Keratinocyte (primary cell): ENCODE results near the gene ACP6.

Source experiments
- EZH2 ChIP-seq: IDR thresholded peaks from one replicate; pipeline ENCODE4 v1.6.1; 2012; ENCODE audit warnings: inconsistent platforms, mild to moderate bottlenecking, low read length, moderate library complexity
- TF ChIP-seq, protein P1 (sequence below), 3 experiments: IDR thresholded peaks in 1 of 3; conservative IDR thresholded peaks in 1 of 3; optimal IDR thresholded peaks in 1 of 3; 2 replicates in 2 of 3; 3 replicates in 1 of 3; pipeline versions ENCODE3 to v1.5.1; 2011; ENCODE audit warnings: low read length in 3 of 3, mild to moderate bottlenecking in 3 of 3, moderate library complexity in 2 of 3, control low read depth in 1 of 3, inconsistent platforms in 1 of 3; ENCODE audit not compliant: insufficient read depth in 2 of 3; ENCODE audit errors: extremely low read depth in 1 of 3

DNA sequence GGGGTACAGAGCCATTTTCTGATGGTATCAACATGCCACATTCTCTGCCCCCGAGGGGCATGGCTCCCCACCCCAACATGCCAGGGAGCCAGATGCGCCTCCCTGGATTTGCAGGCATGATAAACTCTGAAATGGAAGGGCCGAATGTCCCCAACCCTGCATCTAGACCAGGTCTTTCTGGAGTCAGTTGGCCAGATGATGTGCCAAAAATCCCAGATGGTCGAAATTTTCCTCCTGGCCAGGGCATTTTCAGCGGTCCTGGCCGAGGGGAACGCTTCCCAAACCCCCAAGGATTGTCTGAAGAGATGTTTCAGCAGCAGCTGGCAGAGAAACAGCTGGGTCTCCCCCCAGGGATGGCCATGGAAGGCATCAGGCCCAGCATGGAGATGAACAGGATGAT is 50.6 kb downstream of the ACP6 start:
- TF ChIP-seq, protein P1, sequence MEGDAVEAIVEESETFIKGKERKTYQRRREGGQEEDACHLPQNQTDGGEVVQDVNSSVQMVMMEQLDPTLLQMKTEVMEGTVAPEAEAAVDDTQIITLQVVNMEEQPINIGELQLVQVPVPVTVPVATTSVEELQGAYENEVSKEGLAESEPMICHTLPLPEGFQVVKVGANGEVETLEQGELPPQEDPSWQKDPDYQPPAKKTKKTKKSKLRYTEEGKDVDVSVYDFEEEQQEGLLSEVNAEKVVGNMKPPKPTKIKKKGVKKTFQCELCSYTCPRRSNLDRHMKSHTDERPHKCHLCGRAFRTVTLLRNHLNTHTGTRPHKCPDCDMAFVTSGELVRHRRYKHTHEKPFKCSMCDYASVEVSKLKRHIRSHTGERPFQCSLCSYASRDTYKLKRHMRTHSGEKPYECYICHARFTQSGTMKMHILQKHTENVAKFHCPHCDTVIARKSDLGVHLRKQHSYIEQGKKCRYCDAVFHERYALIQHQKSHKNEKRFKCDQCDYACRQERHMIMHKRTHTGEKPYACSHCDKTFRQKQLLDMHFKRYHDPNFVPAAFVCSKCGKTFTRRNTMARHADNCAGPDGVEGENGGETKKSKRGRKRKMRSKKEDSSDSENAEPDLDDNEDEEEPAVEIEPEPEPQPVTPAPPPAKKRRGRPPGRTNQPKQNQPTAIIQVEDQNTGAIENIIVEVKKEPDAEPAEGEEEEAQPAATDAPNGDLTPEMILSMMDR (optimal IDR thresholded peaks at IDR 0.05 in 1 of 3, IDR thresholded peaks at IDR 0.05 in 1 of 3, conservative IDR thresholded peaks at IDR 0.05 in 1 of 3; ENCODE audit: extremely low read depth in 1 of 3, insufficient read depth in 2 of 3, low read length in 3 of 3): no peak
- TF ChIP-seq EZH2: no peak
